SK-N-SH treated with all-trans-retinoic acid at 6 μM for 48 hours (cell line): ENCODE measurements around the gene M1AP.

ENCODE experiments used
- ATAC-seq: fragments of 200-7000 bp; cut with Tn5 transposase; 3 replicates; pipeline ENCODE4 v1.9.1; 2020; ENCODE audit warnings: mild to moderate bottlenecking, moderate library complexity
- ARNTL ChIP-seq: fragments of 450-650 bp; formaldehyde crosslinking; IDR thresholded peaks from 2 replicates; pipeline ENCODE4 v1.5.0; 2020; ENCODE audit warnings: low read depth, mild to moderate bottlenecking, moderate library complexity, borderline replicate concordance
- BACH2 ChIP-seq: fragments of 250-450 bp; sonication (Bioruptor Pico); IDR thresholded peaks from 2 replicates; pipeline ENCODE4 v1.9.0; 2021; ENCODE audit warnings: mild to moderate bottlenecking, borderline replicate concordance
- CREB5 ChIP-seq: fragments of 250-450 bp; sonication (Bioruptor Pico); IDR thresholded peaks from 2 replicates; pipeline ENCODE4 v1.5.1; 2020; ENCODE audit warnings: low read depth, mild to moderate bottlenecking, moderate library complexity
- CSDC2 ChIP-seq: fragments of 250-450 bp; sonication (Bioruptor Pico); IDR thresholded peaks from 2 replicates; pipeline ENCODE4 v1.5.0; 2020; ENCODE audit warnings: mild to moderate bottlenecking, moderate library complexity
- GLIS3 ChIP-seq: fragments of 250-450 bp; sonication (Bioruptor Pico); IDR thresholded peaks from 2 replicates; pipeline ENCODE4 v1.5.0; 2020; ENCODE audit warnings: mild to moderate bottlenecking, moderate library complexity
- ISL1 ChIP-seq: fragments of 250-450 bp; sonication (Bioruptor Pico); IDR thresholded peaks from 2 replicates; pipeline ENCODE4 v2.1.2; 2022; ENCODE audit warnings: mild to moderate bottlenecking, moderate library complexity
- PATZ1 ChIP-seq: fragments of 250-450 bp; sonication (Bioruptor Pico); IDR thresholded peaks from 2 replicates; pipeline ENCODE4 v1.8.0; 2020; ENCODE audit warnings: mild to moderate bottlenecking, moderate library complexity, borderline replicate concordance
- POU6F1 ChIP-seq: fragments of 250-450 bp; sonication (Bioruptor Pico); IDR thresholded peaks from 2 replicates; pipeline ENCODE4 v1.8.0; 2021; ENCODE audit warnings: low read depth, mild to moderate bottlenecking, moderate library complexity, borderline replicate concordance
- PPARA ChIP-seq: fragments of 250-450 bp; sonication (Bioruptor Pico); IDR thresholded peaks from 2 replicates; pipeline ENCODE4 v1.5.0; 2020; ENCODE audit warnings: mild to moderate bottlenecking, borderline replicate concordance
- RARB ChIP-seq: fragments of 250-450 bp; sonication (Bioruptor Pico); IDR thresholded peaks from 2 replicates; pipeline ENCODE4 v1.8.0; 2021; ENCODE audit warnings: mild to moderate bottlenecking, moderate library complexity
- SNAI2 ChIP-seq: fragments of 250-450 bp; sonication (Bioruptor Pico); IDR thresholded peaks from 2 replicates; pipeline ENCODE4 v1.5.0; 2020; ENCODE audit warnings: mild to moderate bottlenecking, moderate library complexity
- TCF4 ChIP-seq: fragments of 250-450 bp; sonication (Bioruptor Pico); IDR thresholded peaks from 2 replicates; pipeline ENCODE4 v1.8.0; 2021; ENCODE audit warnings: mild to moderate bottlenecking, moderate library complexity, borderline replicate concordance
- TOX ChIP-seq: fragments of 250-450 bp; sonication (Bioruptor Pico); IDR thresholded peaks from 2 replicates; pipeline ENCODE4 v1.8.0; 2021; ENCODE audit warnings: mild to moderate bottlenecking, moderate library complexity, borderline replicate concordance
- TSHZ2 ChIP-seq: fragments of 250-450 bp; sonication (Bioruptor Pico); IDR thresholded peaks from 2 replicates; pipeline ENCODE4 v1.5.0; 2020; ENCODE audit warnings: mild to moderate bottlenecking, moderate library complexity
- ZC3H10 ChIP-seq: fragments of 250-450 bp; sonication (Bioruptor Pico); IDR thresholded peaks from 2 replicates; pipeline ENCODE4 v1.5.1; 2021; ENCODE audit warnings: mild to moderate bottlenecking, moderate library complexity
- ZFP3 ChIP-seq: fragments of 250-450 bp; sonication (Bioruptor Pico); IDR thresholded peaks from 2 replicates; pipeline ENCODE4 v1.5.0; 2020; ENCODE audit warnings: mild to moderate bottlenecking, moderate library complexity
- ZNF565 ChIP-seq: fragments of 450-650 bp; formaldehyde crosslinking; conservative IDR thresholded peaks from 2 replicates; pipeline ENCODE4 v1.5.0; 2020; ENCODE audit warnings: low read depth, mild to moderate bottlenecking, moderate library complexity
- ZNF70 ChIP-seq: fragments of 450-650 bp; formaldehyde crosslinking; IDR thresholded peaks from 2 replicates; pipeline ENCODE4 v1.5.0; 2020; ENCODE audit warnings: mild to moderate bottlenecking, moderate library complexity
- ZNF8 ChIP-seq: fragments of 450-650 bp; formaldehyde crosslinking; IDR thresholded peaks from 2 replicates; pipeline ENCODE4 v1.5.0; 2020; ENCODE audit warnings: mild to moderate bottlenecking, moderate library complexity

Gene M1AP

GRCh38 chr2:74576863-74577229 is 71.3 kb downstream of the M1AP start:
- peak; percentile 6; the same call in 1 of the 3 replicates for ATAC-seq
- no peak for TF ChIP-seq POU6F1 (CRISPR knock-in tag)
- no peak for TF ChIP-seq BACH2 (CRISPR knock-in tag)
- TF ChIP-seq ZNF8 (CRISPR knock-in tag) = no peak
- TF ChIP-seq ZC3H10 = no peak
- TF ChIP-seq SNAI2 = no peak
- no peak for TF ChIP-seq ZFP3 (CRISPR knock-in tag)
- no peak for TF ChIP-seq PPARA (CRISPR knock-in tag)
- TF ChIP-seq PATZ1 (CRISPR knock-in tag) = no peak
- TF ChIP-seq ZNF70 (CRISPR knock-in tag) = no peak
- no peak for TF ChIP-seq CREB5 (CRISPR knock-in tag)
- no peak for TF ChIP-seq TSHZ2 (CRISPR knock-in tag)
- TF ChIP-seq CSDC2 = no peak

GRCh38 chr2:74576211-74576862 is 71.8 kb downstream of the M1AP start:
- no peak for ATAC-seq
- TF ChIP-seq TOX (CRISPR knock-in tag) (no peak), ISL1 (CRISPR knock-in tag) (no peak), ZNF8 (CRISPR knock-in tag) (no peak), CSDC2 (no peak), PATZ1 (CRISPR knock-in tag) (no peak), SNAI2 (no peak), ARNTL (CRISPR knock-in tag) (no peak), ZNF565 (CRISPR knock-in tag) (no peak), CREB5 (CRISPR knock-in tag) (no peak), TCF4 (CRISPR knock-in tag) (no peak), GLIS3 (no peak), BACH2 (CRISPR knock-in tag) (no peak)

GRCh38 chr2:74575320-74575719 is 72.8 kb downstream of the M1AP start:
- no peak for ATAC-seq
- TF ChIP-seq ZFP3 (CRISPR knock-in tag) = no peak
- no peak for TF ChIP-seq PPARA (CRISPR knock-in tag)
- no peak for TF ChIP-seq ZNF8 (CRISPR knock-in tag)
- TF ChIP-seq SNAI2 = no peak
- no peak for TF ChIP-seq CREB5 (CRISPR knock-in tag)
- TF ChIP-seq RARB (CRISPR knock-in tag) = no peak
- TF ChIP-seq ARNTL (CRISPR knock-in tag) = no peak
- no peak for TF ChIP-seq TOX (CRISPR knock-in tag)
- no peak for TF ChIP-seq POU6F1 (CRISPR knock-in tag)
- no peak for TF ChIP-seq ZC3H10
- no peak for TF ChIP-seq CSDC2
